GF-D8 (cell line): ENCODE results near the gene DAPK3.
"Not testable (repeated sequence)": the region's sequence is repeated elsewhere in the genome, so short reads cannot be mapped to it uniquely, and the experiment has no call there.

Experiments used
- DNase-seq: peaks from one replicate; lab custom pipeline; 2025; lab: John Stamatoyannopoulos, UW

DAPK3 gene

DNA sequence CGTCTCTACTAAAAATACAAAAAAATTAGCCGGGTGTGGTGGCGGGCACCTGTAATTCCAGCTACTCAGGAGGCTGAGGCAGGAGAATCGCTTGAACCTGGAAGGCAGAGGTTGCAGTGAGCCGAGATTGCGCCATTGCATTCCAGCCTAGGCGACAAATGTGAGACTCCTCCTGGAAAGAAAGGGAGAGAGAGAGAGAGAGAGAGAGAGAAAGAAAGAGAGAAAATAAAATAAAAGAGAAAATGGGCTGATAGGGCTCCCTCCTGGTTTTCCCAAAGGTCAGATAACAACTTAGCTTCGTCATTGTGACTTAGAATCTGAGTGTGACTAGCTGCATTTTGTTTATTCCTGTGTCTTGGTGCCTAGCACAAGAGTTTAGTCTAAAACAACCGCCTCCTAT, 34.5 kb upstream of the DAPK3 start:
- not testable (repeated sequence) for DNase-seq

DNA sequence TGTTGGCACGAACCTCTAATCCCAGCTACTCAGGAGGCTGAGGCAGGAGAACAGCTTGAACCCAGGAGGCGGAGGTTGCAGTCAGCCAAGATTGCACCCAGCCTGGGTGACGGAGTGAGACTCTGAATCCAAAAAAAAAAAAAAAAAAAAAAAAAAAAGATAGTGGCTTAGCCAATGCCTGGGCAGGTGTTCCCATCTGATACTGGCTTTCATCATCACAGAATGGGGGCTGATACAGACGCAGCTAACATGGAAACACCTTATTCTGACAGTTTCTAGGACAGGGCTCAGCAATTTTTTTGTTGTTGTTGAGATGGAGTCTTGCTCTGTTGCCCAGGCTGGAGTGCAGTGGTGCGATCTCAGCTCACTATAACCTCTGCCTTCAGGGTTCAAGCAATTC, 29.9 kb upstream of the DAPK3 start:
- DNase-seq: not testable (repeated sequence)

DNA sequence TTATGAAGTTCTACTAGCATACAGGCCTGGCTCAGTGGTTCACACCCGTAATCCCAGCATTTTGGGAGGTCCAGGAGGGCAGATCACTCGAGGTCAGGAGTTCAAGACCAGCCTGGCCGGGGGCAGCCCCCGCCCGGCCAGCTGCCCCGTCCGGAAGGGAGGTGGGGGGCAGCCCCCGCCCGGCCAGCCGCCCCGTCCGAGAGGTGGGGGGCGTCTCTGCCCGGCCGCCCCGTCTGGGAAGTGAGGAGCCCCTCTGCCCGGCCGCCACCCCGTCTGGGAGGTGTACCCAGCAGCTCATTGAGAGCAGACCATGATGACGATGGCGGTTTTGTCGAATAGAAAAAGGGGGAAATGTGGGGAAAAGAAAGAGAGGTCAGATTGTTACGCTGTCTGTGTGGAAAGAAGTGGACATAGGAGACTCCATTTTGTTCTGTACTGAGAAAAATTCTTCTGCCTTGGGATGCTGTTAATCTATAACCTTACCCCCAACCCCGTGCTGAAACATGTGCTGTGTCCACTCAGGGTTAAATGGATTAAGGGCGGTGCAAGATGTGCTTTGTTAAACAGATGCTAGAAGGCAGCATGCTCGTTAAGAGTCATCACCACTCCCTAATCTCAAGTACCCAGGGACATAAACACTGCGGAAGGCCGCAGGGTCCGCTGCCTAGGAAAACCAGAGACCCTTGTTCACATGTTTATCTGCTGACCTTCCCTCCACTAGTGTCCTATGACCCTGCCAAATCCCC, 27.9 kb upstream of the DAPK3 start:
- DNase-seq: not testable (repeated sequence)

DNA sequence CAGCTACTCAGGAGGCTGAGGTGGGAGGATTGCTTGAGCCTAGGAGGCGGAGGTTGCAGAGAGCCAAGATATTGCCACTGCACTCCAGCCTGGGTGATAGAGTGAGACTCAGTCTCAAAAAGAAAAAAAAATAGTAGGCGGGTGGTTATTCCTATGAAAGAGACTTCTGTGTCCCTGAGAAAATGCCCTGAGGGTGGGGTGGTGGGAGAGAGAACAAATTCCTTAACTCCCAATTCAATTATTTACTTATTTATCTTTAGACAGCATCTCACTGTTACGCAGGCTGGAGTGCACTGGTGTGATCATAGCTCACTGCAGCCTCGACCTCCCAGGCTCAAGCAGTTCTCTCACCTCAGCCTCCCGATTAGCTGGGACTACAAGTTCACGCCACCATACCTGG, 24.7 kb upstream of the DAPK3 start:
- DNase-seq: no peak

DNA sequence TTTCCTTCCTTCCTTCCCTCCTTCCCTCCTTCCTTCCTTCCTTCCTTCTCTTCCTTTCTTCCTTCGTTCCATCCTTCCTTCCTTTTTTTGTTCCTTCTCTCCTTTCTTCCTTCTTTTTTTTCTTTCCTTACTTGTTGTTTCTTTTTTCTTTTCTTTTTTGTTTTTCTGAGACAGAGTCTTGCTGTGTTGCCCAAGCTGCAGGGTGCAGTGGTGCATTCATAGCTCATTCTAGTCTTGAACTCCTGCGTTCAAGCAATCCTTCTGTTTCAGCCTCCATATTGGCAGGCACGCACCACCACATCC, 19.9 kb upstream of the DAPK3 start:
- DNase-seq: no peak

DNA sequence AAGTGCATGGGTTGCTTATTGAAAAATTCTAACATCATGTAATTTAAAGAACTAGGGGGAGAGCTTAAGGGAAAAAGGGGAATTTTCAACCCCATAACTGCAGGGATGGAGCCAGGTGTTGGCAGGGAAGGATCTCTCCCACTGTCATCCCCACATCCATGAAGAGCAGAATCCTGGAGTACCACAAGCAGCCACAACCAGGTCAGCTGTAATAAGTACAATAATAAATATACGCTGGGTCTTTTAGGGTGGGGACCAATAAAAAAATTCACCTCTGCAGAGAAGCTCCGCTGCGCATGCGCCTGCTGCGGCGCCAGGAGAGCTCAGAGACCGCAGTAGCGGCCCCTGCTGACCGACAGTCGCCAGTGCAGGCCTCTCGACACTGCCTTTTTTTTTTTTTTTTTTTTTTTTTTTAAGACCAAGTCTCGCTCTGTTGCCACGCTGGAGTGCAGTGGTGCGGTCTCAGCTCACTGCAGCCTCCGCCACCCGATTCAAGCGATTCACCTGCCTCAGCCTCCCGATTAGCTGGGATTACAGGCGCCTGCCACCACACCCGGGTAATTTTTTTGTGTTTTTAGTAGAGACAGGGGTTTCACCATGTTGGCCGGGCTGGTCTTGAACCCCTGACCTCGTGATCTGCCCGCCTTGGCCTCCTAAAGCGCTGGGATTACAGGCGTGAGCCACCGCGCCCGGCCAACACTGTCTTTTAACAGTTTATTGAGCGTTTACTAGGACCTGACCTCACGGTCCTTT, 16.9 kb upstream of the DAPK3 start:
- DNase-seq: peak; percentile 44

DNA sequence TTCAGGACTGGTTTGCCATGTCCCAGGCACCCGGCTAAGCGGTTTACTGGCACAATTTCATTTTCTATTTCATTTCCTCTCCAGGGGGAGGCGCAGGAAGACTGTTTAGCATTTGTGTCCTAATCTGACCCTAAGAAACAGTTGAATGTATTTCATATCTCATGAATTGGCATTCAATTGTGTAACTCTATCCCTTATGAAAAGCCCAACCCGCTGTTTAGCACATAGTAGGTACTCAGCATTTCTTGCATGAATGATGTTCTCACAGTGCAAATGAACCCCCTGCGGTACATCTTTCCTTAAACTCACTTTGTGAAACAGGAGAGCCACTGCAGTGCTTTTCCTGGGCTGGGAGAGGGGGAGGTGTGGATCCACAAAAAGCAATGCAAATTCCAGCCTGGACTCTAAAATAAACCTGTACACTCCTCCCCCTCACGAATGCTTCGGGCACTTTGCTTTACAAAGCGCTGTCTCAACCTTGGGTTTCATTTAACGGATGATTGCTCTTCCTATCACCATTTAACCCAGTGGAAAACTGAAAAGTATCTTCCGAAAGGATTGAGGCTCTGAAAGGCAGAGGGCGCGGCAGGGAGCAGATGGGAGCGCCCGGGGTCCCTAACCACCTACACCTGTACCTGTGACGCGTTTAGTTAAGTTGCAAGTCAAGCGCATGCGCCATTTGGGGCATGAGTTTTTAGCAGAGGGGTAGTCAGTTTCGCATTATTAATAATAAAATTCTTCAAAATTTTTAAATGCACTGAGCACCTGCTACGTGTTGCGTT, 15.6 kb upstream of the DAPK3 start:
- peak; percentile 73 for DNase-seq

DNA sequence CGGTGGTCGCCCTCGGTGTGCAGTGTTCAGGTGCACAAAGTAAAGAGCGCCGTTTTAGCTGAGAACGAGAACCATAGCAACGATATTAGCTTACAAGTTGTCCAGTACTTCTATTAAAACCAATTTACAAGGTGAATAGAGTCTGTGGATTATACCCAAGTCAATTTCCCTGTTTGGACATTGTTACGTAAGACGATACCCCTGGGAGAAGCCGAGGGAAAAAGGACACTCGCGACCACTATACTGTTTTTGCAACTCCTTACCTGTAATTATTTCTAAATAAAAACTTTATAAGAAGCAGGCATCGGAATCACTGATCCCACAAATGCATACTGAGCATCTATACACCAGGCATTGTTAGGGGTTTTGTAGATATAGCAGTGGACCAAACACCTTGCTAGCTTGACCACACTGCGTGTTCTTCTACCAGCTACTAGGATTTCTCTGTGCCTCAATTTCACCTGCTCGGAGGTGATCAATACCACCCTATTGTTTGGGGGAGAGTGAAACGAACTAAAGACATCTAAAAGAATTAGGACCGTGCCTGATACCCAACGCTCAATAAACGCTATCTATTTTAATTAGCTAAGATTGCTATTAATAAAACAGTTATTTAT, 14.9 kb upstream of the DAPK3 start:
- DNase-seq: no peak

DNA sequence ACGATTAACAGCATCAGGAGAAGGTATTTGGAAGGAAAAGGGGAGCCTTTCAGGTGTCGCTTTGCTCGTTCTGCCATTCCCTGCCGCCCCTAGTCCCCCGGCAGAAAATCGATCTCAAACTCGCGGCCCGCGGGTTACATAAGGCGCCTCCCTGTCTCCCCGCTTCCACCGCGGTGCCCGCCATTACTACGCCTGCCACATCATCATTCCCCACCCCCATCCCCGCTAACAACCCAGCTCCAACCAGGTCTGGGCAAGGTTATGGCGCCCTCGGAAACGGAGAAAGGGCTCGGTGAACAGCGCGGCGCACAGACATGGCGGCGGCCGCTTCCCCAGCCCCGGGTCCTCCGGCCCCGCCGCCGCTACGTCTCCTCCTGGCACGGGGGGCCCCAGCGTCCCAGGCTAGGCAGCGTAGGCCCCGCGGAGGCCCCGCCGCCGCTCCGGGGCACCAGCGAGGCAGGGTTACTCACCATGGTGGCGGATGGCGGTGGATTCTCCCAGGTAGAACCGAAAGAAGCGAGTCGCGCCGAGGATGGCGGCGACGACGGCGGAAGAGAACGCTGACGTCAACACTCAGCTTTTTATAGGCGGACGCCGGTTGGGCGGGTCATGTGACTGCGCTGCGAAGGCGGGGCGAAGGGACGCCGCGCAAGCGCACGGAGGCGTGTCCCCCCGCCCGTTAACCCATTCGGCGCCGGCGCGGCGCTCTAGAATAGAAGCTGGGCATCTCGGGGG, 14.2 kb upstream of the DAPK3 start, which contains the start of gene EEF2:
TSS of gene EEF2 (minus strand) at position 556 of the 735 bp plus-strand sequence. CDS start at position 473, 83 bp downstream.
- DNase-seq: peak; percentile 39

DNA sequence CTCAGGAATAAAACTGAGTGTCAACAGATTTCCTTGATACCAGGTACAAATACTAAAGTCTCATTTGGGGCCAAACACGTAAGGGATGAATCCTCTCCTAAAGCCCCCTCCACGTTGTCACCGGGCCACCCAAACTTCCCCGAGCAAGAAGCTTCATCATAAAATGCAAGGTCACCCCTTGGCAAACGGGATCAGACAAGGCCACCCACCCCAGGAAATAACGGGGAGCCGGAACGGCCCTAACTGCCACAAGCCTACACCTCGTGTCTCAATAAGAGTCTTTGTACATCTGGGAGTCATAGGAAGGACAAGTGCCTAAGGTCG, 13.6 kb upstream of the DAPK3 start:
- no peak for DNase-seq

DNA sequence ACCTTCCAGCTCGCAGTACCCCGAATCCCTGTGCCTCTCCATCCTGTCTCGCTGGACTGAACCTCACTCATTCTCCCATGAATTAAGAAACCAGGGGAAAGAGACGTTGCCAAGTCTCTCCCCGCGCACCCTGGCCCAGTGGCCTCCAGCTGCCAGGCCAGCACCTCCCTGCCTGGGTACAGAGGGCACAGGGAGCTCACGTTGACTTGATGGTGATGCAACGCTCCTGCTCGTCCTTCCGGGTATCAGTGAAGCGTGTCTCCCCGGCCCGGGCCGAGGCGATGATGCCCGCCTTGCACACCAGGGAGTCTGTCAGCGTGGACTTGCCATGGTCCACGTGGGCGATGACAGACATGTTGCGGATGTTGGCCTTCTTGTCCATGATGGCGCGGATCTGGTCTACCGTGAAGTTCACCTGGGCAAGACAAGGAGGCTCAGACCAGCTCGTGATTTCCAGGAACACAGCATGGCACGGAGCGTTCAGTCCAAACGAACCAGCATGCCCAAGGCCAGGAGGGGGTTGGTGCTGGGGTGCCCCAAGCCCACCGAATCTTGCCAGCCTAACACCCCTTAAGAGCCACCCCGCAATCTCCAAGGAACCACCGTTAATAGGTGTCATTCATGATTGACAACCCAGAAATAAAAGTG, 13.2 kb upstream of the DAPK3 start:
- peak; percentile 17 for DNase-seq

DNA sequence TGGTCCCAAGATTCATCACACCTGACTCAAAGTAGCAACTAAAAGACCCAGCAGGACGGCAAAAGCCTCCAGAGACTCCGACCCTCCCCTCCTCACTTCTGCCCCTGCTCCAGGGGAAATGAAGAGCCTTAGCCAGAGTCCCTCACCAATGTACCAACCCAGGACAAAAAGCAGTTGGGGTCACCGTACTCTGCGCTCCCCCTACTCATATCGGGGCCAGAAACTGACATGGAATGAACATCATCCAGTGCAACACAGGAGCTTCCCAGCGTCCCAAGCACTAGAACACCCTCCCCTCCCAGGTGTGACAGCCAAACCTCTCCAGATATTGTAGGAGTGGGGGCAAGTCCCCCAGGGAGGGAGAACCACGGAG, 12.6 kb upstream of the DAPK3 start:
- no peak for DNase-seq

DNA sequence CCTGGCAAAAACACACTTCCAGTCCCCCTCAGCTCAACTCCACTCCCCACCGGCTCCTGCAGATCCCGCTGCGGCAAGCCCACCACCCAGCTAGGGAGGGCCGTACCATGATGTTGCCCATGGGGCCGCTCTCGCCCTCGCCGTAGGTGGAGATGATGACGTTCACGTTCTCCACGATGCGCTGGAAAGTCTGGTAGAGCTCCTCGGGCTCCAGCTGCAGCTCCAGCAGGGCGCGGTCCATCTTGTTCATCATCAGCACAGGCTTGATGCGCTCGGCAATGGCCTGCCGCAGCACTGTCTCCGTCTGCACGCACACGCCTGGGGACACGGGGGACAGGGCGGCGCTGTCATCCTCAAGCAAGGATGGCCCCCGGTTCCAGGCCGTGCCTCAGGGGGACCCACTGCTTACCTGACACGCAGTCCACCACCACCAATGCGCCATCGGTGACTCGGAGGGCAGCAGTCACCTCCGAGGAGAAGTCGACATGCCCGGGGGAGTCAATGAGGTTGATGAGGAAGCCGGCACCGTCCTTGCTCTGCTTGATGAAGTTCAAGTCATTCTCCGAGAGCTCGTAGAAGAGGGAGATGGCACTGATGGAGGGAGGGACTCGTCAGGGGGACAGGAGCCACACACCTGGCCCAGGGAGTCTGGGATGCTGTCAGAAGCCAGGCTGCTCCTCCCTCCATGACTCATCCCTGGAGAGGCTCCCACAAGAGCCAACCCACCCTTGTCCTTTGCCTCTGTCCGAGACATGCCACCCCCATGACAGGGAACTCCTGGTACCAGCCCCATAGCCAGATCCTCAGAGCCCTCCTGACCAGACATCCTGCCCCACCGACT, 12.0 kb upstream of the DAPK3 start:
- DNase-seq: no peak

DNA sequence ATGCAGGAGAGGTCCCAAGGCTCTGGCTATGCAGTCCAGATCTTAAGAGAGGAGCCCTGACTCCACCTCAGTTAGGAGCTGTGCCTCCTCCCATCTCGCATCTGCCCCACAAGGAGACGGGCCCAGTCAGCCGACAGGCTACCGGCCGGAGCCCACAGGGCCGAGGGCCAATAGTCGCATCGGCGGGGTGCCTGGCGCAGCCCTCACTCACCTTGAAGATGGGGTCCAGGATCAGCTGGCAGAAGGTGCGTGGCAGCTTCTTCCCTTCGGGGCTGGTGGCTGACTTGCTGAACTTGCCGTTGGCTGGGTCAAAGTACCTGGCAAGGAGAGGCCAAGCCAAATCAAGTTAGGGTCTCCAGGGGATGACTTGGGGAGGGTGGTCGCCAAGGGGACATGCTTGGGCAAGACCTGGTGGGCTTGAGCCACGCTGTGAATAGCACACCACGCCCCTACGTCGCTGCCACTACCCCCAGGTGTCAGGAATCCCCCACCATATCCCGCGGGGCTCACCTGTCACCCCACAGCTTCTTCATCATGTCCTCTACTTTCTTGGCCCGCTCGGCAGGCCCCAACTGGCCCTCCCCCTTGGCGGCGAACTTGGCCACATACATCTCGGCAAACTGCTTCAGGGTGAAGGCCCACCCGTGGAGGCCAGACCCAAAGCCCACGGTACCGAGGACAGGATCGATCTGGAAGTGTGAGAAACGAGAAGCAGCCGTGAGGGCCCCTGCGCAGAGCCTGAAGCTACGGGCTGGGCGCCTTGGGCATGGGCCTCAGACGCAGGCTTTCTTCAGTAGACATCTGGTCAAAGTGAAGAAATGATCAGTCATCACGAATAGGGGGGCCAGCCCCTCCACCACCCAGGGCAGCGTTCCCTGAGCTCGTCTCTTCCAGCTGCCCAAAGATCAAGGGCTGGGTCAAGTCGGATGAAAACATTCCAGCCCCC, 11.1 kb upstream of the DAPK3 start:
- no peak for DNase-seq

DNA sequence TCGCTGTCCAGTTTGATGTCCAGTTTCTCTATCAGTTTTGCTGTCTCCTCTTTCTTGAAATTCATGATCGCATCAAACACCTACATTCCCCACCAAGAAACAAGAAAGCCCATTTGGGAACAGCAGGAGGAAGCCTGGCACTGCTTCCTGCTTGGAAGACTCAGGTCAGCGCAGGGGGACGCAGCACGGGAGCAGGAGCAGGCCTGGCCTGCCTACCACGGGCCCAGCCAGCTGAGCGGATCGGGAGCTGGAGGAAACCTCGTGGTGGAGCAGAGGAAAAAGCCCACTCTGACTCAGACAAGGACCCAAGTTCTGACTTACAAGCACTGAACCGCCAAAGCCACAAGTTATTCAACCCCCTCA, 10.5 kb upstream of the DAPK3 start:
- DNase-seq: no peak

DNA sequence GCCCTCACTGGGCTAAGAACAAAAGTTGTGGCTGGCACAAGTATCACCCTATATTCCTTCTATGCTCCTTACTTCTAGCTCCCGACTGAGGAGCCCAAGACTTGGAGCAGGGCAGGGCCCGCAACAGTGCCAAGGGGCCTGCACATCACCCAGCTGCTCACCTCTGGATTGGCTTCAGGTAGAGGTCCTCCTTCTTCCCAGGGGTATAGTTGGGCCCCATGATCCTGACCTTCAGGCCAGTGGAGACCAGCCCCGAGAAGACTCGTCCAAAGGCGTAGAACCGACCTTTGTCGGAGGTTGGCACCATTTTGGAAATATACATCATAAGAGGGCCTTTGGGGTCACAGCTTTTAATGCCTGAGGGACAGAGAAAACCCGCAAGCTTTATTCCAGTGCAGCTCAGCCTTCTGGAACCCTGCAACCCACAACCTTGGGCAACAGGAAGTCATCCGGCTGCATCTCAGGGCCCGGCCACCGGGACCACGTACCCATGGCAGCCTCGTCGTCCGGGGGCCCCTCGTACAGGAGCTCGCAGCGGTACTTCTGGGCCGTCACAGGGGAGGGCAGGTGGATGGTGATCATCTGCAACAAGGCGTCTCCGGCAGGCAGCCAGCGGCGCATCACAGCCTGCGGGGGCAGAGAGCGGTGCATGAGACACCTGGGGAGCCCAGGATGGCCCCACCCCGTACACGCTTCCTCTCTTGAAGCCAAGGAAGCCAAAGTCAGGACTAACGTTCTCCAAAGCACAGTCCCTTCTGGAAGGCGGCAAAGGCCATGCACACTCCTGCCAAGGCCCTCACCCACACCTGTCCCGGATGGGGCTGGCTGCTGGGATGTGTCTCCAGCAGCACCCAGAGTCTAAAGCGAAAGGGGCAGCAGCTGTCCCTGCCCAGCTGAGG, 9.7 kb upstream of the DAPK3 start:
- no peak for DNase-seq

DNA sequence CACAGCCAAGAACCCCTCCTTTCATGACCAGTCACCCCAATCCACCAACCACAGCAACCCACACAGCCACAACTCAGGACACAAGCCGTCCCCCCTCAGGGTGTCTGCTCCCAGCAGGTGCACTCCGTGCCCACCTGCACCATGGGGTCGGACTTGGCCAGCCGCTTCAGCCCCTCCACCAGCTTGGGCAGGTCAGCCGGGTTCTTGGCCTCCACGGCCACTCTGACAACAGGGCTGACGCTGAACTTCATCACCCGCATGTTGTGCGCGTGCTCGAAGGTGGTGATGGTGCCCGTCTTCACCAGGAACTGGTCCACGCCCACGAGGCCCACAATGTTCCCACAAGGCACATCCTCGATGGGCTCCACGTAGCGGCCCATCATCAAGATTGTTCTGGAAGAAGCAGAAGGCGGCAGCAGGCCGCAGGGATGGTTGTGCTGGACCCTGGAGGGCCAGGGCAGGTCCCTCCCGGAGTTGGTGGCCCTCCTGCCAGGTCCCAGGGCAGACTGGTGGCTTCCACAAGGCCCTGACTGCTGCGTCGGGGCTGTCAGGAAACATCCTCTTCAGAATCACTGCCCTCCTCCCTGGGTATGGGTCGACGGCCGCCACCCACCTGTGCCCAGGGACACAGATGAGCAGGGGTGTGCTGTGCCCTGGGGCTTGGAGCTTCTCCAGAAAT, 8.9 kb upstream of the DAPK3 start:
- DNase-seq: no peak

DNA sequence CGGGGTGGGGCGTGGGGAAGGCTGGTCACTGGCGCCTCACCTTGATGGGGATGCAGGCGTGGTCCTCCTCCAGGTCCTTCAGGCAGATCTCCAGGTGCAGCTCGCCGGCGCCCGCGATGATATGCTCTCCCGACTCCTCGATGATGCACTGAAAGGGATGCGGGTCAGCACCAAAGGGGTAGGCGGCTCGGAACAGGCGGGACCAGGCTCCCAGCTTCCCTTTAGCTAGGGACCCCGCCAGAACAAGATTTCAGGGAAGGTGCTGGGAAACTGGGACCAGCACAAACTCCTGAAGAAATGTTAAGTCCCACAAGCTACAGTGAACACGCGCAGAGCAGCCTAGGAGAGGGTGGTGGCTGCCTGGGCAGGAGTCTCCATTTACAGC, 8.4 kb upstream of the DAPK3 start:
- no peak for DNase-seq
